Right renal pelvis (tissue), 4 donors: ENCODE measurements around the gene LATS2. TPM values are rescaled to one million over a fixed set of nuclear protein-coding genes. Genes with fewer than 3 reads are reported as not detected.

Experiments used
- DNase-seq, 4 donors: peaks; one replicate each; pipeline ENCODE4 v3.0.0-alpha.2; 2013; ENCODE audit warnings: low read depth in 4 of 4, low spot score in 3 of 4, missing footprints in 1 of 4
- polyA plus RNA-seq, 4 donors: library from polyadenylated mRNA; unstranded; fragments of 120-200 nt; gene quantifications; one replicate each; pipeline ENCODE4 v1.2.1, GENCODE V29; 2013; ENCODE audit not compliant: insufficient read length in 4 of 4

The LATS2 gene
- polyA plus RNA-seq, 4 donors, result 26.6 to 29.6 (median 28.0) TPM

GRCh38 chr13:21048901-21049698 lies 12.3 kb downstream of the LATS2 start:
- peak in 1 of 4 donors; percentile 22 for DNase-seq

- DNase-seq, result no peak
Observed at GRCh38 chr13:21047591-21048282, 13.6 kb downstream of the LATS2 start.

- no peak for DNase-seq
Observed at GRCh38 chr13:21047087-21047486, 14.3 kb downstream of the LATS2 start.

- no peak for DNase-seq
Observed at GRCh38 chr13:21046203-21046602, 15.2 kb downstream of the LATS2 start.

GRCh38 chr13:21045100-21045499 lies 16.3 kb downstream of the LATS2 start:
- no peak for DNase-seq

GRCh38 chr13:21043898-21044297 lies 17.5 kb downstream of the LATS2 start:
- DNase-seq, result no peak

- no peak for DNase-seq
Observed at GRCh38 chr13:21040120-21040826, 21.1 kb downstream of the LATS2 start.

GRCh38 chr13:21039097-21039800 lies 22.1 kb downstream of the LATS2 start:
- DNase-seq, result no peak

GRCh38 chr13:21037656-21038055 lies 23.7 kb downstream of the LATS2 start:
- DNase-seq, result no peak

GRCh38 chr13:21035498-21035897 lies 25.9 kb downstream of the LATS2 start:
- DNase-seq, result no peak

GRCh38 chr13:21034603-21035191 lies 26.7 kb downstream of the LATS2 start:
- DNase-seq, result no peak

- DNase-seq, result no peak
Observed at GRCh38 chr13:21033856-21034602, 27.4 kb downstream of the LATS2 start.

- no peak for DNase-seq
Observed at GRCh38 chr13:21033212-21033840, 28.1 kb downstream of the LATS2 start.

GRCh38 chr13:21032656-21033055 lies 28.7 kb downstream of the LATS2 start:
- DNase-seq, result no peak

- DNase-seq, result no peak
Observed at GRCh38 chr13:21031594-21032275, 29.7 kb downstream of the LATS2 start.

GRCh38 chr13:21025539-21025938 lies 35.8 kb downstream of the LATS2 start:
- DNase-seq, result no peak

GRCh38 chr13:21022056-21022979 lies 39.1 kb downstream of the LATS2 start:
- no peak for DNase-seq

GRCh38 chr13:21020581-21020980 lies 40.8 kb downstream of the LATS2 start:
- no peak for DNase-seq
